Measurements from ENCODE around the gene UCN.
A peak's percentile ranks its signal among the peaks of the same experiment; 100 is the strongest.

GRCh38 chr2:27264253-27264752 lies 43.9 kb downstream of the UCN start:
- no peak for TF ChIP-seq CTCF (IDR thresholded peaks at IDR 0.05; ENCODE audit: extremely low read depth in 1 of 2, insufficient read depth in 1 of 2, low read depth in 1 of 2, low read length in 2 of 2)
- peak; percentile 55 for TF ChIP-seq EZH2 (IDR thresholded peaks at IDR 0.05; ENCODE audit: borderline replicate concordance, low read depth, low read length, severe bottlenecking)

Measured in endothelial cell of umbilical vein (primary cell).